Measurements from ENCODE around the gene OR2V1.
"Not testable (repeated sequence)": the region's sequence is repeated elsewhere in the genome, so short reads cannot be mapped to it uniquely, and the experiment has no call there.

Gene OR2V1

GRCh38 chr5:181160755-181161533 is 30.0 kb upstream of the OR2V1 start:
- H3K4me3 ChIP-seq (ENCODE audit: low read depth, low read length): not testable (repeated sequence)

- no peak overlapping the region for H3K4me3 ChIP-seq (ENCODE audit: low read depth, low read length)
Measured at GRCh38 chr5:181160152-181160754, 29.3 kb upstream of the OR2V1 start.

GRCh38 chr5:181159286-181160151 is 28.6 kb upstream of the OR2V1 start:
- H3K4me3 ChIP-seq (ENCODE audit: low read depth, low read length): no peak overlapping the region

GRCh38 chr5:181158869-181159268 is 27.9 kb upstream of the OR2V1 start:
- no peak overlapping the region for H3K4me3 ChIP-seq (ENCODE audit: low read depth, low read length)

DNA sequence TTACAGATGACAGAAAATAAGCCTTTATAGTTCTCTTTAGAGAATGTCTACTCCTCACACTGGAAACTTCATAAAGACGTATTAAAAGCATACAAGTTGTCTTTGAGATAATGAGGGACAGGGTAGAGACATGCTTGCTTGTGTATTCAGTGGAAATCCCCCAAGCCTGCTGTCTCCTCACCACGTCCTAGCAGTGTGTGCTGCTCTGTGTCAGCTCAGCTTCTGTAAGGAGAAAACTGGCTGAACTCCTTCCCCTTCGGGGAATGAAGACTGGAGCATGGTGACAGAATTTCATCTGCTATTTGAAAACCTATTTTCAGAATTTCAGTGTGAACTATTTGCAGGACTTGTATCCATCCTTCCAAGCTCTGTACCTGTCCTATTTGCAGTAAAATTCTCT is 25.8 kb upstream of the OR2V1 start:
- H3K4me3 ChIP-seq (ENCODE audit: low read depth, low read length): no peak overlapping the region

GRCh38 chr5:181153814-181154213 is 22.8 kb upstream of the OR2V1 start:
- no peak overlapping the region for H3K4me3 ChIP-seq (ENCODE audit: low read depth, low read length)

GRCh38 chr5:181152406-181152805 is 21.4 kb upstream of the OR2V1 start:
- no peak overlapping the region for H3K4me3 ChIP-seq (ENCODE audit: low read depth, low read length)

- H3K4me3 ChIP-seq (ENCODE audit: low read depth, low read length): no peak overlapping the region
Measured at GRCh38 chr5:181151146-181151545, 20.2 kb upstream of the OR2V1 start.

GRCh38 chr5:181149806-181150733 is 19.1 kb upstream of the OR2V1 start:
- no peak overlapping the region for H3K4me3 ChIP-seq (ENCODE audit: low read depth, low read length)

DNA sequence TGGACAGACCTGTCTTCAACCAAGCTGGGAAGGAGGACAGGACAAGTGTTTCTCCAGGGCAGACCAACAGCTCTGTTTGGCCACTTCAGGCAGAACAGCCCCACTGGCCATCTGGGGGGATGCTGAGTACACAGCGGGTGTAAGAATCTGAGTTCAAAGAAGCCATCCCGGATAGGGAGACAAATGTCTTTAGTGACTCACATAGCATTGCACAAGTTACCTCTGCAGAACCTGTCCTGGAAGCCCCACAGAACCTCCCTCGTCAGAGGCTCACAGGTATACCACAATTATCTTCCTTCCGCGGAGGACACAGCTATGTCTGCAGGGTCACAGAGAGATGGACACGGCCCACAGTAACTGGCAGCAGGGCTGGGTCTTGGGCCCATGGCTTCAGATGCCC is 18.4 kb upstream of the OR2V1 start:
- H3K4me3 ChIP-seq (ENCODE audit: low read depth, low read length): no peak overlapping the region

- not testable (repeated sequence) for H3K4me3 ChIP-seq (ENCODE audit: low read depth, low read length)
Measured at GRCh38 chr5:181146927-181147636, 16.1 kb upstream of the OR2V1 start, which contains the start of gene OR2V2. Gene OR2V2, plus strand, starts transcription at chr5:181147586. Its CDS starts 7,357 bp downstream, at chr5:181154943.

DNA sequence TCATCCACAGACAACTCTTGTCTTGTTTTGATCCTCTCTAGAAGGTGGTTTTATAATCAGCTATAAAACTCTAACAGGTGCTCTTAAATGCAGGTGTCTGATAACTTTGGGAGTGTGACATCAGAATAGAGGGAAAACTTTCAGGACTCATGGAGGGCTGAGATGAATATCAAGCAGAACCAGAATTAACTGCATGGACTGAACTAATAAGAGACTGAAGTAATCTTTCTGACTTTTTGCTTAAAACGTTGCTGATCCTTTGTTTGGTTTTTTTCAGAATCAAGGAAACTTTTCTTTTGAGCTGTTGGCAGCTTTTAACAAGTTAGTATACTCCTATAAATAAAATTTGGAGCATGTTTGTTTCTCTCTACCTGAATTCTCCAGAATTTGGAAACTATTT is 14.2 kb upstream of the OR2V1 start:
- H3K4me3 ChIP-seq (ENCODE audit: low read depth, low read length): no peak overlapping the region

DNA sequence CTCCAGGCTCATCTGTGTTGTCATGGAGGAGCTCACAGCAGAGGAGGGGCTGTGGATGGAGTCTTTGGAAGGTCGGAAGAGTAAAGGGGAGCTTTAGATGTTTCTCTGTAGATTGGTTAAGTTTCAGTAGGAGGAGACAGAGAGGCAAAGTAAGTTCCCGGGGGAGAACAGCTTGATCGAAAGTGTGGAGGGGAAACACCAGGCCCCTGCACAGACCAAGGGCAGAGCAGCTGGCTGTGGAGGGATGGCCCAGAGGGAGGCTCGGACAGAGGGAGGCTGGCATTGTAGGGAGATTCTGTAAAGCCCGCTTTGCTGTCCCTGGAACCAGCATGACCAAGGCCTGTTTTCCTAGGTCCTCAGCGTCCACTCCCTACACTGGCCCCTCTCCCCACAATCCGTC is 11.1 kb upstream of the OR2V1 start:
- no peak overlapping the region for H3K4me3 ChIP-seq (ENCODE audit: low read depth, low read length)

GRCh38 chr5:181140766-181141165 is 9.8 kb upstream of the OR2V1 start:
- no peak overlapping the region for H3K4me3 ChIP-seq (ENCODE audit: low read depth, low read length)

GRCh38 chr5:181138258-181138657 is 7.3 kb upstream of the OR2V1 start:
- no peak overlapping the region for H3K4me3 ChIP-seq (ENCODE audit: low read depth, low read length)

DNA sequence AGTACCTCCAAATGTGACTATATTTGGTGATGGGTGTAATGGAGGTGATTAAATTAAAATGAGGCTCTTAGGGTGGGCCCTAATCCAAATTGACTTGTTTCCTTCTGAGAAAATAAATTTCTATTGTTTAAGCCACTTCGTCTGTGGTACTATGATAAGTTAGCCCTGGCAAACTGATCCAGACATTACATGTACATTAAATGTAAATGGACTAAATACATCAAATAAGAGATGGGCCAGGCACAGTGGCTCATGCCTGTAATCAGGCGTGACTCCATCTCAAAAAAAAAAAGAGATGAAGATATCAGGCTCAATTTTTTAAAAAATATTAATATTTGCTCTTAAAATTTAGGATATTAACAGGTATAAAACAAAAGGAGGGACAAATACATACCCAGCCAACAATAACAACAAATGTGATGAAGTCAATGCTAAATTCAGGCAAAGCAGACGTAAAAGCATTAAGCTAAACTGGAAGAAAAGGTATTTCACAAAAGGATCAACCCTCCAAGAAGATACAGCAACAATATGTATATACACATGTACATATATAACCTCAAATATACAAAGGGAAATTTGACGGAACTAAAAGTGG is 5.5 kb upstream of the OR2V1 start:
- H3K4me3 ChIP-seq (ENCODE audit: low read depth, low read length): no peak overlapping the region

GRCh38 chr5:181134259-181134658 is 3.3 kb upstream of the OR2V1 start:
- no peak overlapping the region for H3K4me3 ChIP-seq (ENCODE audit: low read depth, low read length)

DNA sequence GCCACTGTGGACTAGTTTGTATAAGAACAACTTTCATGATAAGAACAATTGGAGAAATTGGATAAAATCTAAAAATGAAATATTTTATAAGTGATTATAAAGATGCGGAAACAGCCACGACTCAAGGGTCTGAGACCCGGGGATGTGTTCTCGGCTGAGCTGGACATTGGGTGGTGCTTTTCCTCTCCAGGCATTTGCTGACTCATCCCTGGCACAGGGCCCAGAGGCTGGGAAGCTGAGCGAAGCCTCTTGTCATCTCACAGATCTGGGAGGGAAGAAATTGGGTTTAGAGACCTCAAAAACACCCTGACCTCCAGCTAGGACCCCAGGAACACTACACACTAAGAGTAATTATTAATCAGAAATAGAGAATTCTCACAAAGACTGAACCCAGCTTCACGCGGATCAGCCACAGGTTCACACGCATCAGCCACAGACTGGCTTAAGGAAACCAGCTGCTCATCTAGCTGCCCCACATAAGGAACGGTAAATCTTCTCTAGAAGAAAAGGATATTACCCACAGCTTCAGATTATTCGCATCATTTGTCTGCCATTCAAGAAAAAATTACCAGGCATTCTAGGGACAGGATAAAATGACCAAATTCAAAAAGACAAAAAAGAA is 2.8 kb upstream of the OR2V1 start:
- no peak overlapping the region for H3K4me3 ChIP-seq (ENCODE audit: low read depth, low read length)

DNA sequence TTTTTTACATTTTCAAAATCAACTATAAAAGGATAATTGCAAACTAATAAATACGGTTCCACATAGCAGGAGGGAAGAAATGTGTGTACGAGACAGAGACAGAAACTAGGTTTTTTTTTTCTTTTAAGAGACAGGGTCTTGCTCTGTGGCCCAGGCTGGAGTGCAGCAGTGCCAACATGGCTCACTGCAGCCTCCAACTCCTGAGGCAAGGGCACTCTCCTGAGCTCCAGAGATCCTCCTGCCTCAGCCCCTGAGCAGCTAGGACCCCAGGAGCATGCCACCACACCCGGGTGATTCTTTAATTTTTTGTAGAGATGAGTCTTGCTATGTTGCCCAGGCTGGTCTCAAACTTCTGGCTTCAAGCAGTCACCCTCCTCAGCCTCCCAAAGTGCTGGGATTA is 2.1 kb upstream of the OR2V1 start:
- no peak overlapping the region for H3K4me3 ChIP-seq (ENCODE audit: low read depth, low read length)
